Common myeloid progenitor, CD34-positive (primary cell): ENCODE measurements around the gene CPNE9. TPM values are rescaled to one million over a fixed set of nuclear protein-coding genes. Genes with fewer than 3 reads are reported as not detected.

Experiments
- CTCF ChIA-PET: fragments of 350-600 bp; sonication (Branson Sonifier 250); formaldehyde crosslinking; loops from one replicate; lab custom pipeline; 2021; ENCODE audit warnings: antibody characterized with exemption; lab: Charles Lee
- POLR2A ChIA-PET: fragments of 350-600 bp; sonication (Branson Sonifier 250); formaldehyde crosslinking; loops from one replicate; lab custom pipeline; 2021; ENCODE audit warnings: antibody characterized with exemption; lab: Charles Lee
- DNase-seq, 3 donors: peaks; one replicate each; pipeline versions ENCODE4 v3.0.0 to v3.0.0-alpha.2; 2013
- H3K27ac ChIP-seq, 2 experiments: 1 replicate in 1 of 2; 2 replicates in 1 of 2; pipeline ENCODE4 v1.7.0; 2013; ENCODE audit warnings: inconsistent platforms in 2 of 2, low read length in 2 of 2, mild to moderate bottlenecking in 2 of 2, low read depth in 1 of 2, moderate library complexity in 1 of 2; ENCODE audit not compliant: severe bottlenecking in 2 of 2, insufficient read depth in 1 of 2, poor library complexity in 1 of 2
- H3K27me3 ChIP-seq, 5 experiments: replicated peaks in 2 of 5; 1 replicate in 3 of 5; 2 replicates in 2 of 5; pipeline versions ENCODE4 v1.6.1 to v1.7.0; 2013; ENCODE audit warnings: low read length in 4 of 5, mild to moderate bottlenecking in 2 of 5, moderate library complexity in 2 of 5, inconsistent platforms in 1 of 5; ENCODE audit not compliant: insufficient read depth in 5 of 5, control insufficient read depth in 4 of 5
- H3K36me3 ChIP-seq, 4 experiments: 1 replicate in 2 of 4; 2 replicates in 2 of 4; pipeline versions ENCODE4 v1.6.1 to v1.7.0; 2013; ENCODE audit warnings: low read length in 3 of 4, control low read depth in 1 of 4, mild to moderate bottlenecking in 1 of 4; ENCODE audit not compliant: control insufficient read depth in 4 of 4, insufficient read depth in 4 of 4
- H3K4me1 ChIP-seq, 4 experiments: 1 replicate in 3 of 4; 2 replicates in 1 of 4; pipeline versions ENCODE4 v1.6.1 to v1.7.1; 2013; ENCODE audit warnings: low read length in 3 of 4, mild to moderate bottlenecking in 3 of 4, control low read depth in 1 of 4, inconsistent platforms in 1 of 4, moderate library complexity in 1 of 4; ENCODE audit not compliant: control insufficient read depth in 4 of 4, insufficient read depth in 4 of 4; ENCODE audit errors: control extremely low read depth in 1 of 4
- H3K4me3 ChIP-seq, 7 experiments: 1 replicate in 4 of 7; 2 replicates in 3 of 7; pipeline versions ENCODE4 v1.5.1 to v1.7.0; 2013; ENCODE audit warnings: mild to moderate bottlenecking in 7 of 7, low read length in 6 of 7, moderate library complexity in 6 of 7, inconsistent platforms in 2 of 7, low read depth in 2 of 7, control low read depth in 1 of 7; ENCODE audit not compliant: insufficient read depth in 4 of 7, control insufficient read depth in 1 of 7; ENCODE audit errors: extremely low read depth in 1 of 7
- H3K9me3 ChIP-seq, 5 experiments: 1 replicate in 4 of 5; 2 replicates in 1 of 5; pipeline versions ENCODE4 v1.6.1 to v1.7.1; 2013; ENCODE audit warnings: low read length in 4 of 5, mild to moderate bottlenecking in 2 of 5, inconsistent platforms in 1 of 5, low read depth in 1 of 5, moderate library complexity in 1 of 5; ENCODE audit not compliant: control insufficient read depth in 4 of 5, insufficient read depth in 2 of 5; ENCODE audit errors: control extremely low read depth in 1 of 5
- WGBS: methylation state at CpG from one replicate; pipeline ENCODE4 v1.1.5; 2013; ENCODE audit not compliant: insufficient coverage; 5-methylcytosine and 5-hydroxymethylcytosine counted together
- polyA plus RNA-seq: library from polyadenylated mRNA; unstranded; fragments of 120-200 nt; gene quantifications from one replicate; pipeline ENCODE4 v1.2.1, GENCODE V29; 2013

The CPNE9 gene, protein sequence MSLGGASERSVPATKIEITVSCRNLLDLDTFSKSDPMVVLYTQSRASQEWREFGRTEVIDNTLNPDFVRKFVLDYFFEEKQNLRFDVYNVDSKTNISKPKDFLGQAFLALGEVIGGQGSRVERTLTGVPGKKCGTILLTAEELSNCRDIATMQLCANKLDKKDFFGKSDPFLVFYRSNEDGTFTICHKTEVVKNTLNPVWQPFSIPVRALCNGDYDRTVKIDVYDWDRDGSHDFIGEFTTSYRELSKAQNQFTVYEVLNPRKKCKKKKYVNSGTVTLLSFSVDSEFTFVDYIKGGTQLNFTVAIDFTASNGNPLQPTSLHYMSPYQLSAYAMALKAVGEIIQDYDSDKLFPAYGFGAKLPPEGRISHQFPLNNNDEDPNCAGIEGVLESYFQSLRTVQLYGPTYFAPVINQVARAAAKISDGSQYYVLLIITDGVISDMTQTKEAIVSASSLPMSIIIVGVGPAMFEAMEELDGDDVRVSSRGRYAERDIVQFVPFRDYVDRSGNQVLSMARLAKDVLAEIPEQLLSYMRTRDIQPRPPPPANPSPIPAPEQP
- polyA plus RNA-seq = 0.69 TPM

DNA sequence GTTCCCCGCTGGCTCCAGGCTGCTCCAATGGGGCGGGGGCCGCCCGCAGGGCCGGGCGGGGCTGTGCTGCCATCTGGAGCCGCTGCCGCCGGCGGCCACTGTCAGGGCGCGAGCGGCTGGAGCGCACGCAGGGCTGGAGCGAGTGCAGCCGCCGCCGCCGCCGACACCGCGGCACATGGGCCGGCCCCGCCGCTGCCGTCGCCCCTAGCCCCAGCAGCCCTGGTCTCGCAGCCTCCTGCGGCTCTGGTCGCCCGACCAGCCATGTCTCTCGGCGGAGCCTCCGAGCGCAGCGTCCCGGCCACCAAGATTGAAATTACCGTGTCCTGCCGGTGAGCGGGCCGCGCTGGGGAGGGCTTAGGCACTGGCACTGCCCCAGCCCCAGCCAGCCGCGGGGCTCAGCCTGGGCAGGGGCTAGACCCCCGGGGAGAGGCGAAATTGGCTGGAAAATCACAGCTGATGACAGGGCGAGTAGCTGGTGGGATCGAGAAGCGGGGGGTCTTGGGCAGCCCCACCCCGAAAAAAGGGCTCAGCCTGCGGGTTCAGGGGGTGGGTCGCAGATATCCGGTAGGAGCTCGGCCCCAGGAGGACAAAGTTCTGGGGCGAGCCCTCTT is at the start of gene CPNE9:
Gene CPNE9 (plus strand): TSS at position 98 of the 611 bp plus-strand sequence. CDS start 164 bp downstream, at position 262.
- Histone ChIP-seq H3K4me1 (peaks cover 0 to 18% (median 15%) of the 10 kb centered on the region in 4 experiments), H3K27ac (no peak within 1 kb of the TSS), H3K36me3 (peaks cover 2 to 35% (median 22%) of the 10 kb centered on the region in 4 experiments), H3K9me3 (no peaks in the 10 kb centered on the region), H3K27me3 (peaks cover 0 to 41% (median 6%) of the 10 kb centered on the region in 5 experiments), H3K4me3 (peak within 1 kb of the TSS in 6 of 7 experiments; percentile 19 to 69 (median 54))
- ChIA-PET POLR2A (interaction anchor here (1.2 kb wide), 1 partner anchor 14 kb away, joined by 3 read pairs; no protein-coding TSS in a partner anchor), CTCF (interaction anchor here (1.4 to 2.2 kb wide), 3 partner anchors 12 to 32 kb away, joined by 4 to 5 read pairs (median 4); no protein-coding TSS in a partner anchor)
- 2% methylated on average over 51 of the region's 56 CpGs for WGBS
- peak in 2 of 3 donors; percentile 6 to 24 for DNase-seq

DNA sequence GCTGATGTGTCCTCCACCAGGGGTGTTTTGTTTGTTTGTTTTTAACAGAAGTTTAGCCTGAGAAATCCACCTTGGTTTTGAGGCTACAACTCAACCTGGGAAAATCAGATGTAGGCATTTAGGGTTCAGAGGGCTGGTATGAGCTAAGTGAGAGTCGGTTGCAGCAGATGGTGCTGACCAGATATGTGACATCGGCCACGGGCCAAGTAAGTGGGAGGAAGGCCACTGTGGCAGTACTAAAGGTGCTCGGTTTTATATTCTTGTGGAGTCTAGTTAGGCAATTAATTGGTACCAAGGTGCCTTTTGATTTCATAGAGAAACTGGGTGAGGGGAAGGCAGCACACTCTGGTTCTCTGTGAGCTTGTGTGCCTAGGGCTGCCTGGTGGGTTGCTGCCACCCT is 43.8 kb upstream of the CPNE9 start:
- Histone ChIP-seq H3K27ac (no peak overlapping the region), H3K36me3 (peaks cover 17 to 87% (median 46%) of the 10 kb centered on the region in 4 experiments), H3K4me3 (no peak overlapping the region), H3K9me3 (peaks cover 0 to 6% (median 0%) of the 10 kb centered on the region in 5 experiments), H3K27me3 (no peaks in the 10 kb centered on the region), H3K4me1 (no peaks in the 10 kb centered on the region)
- CTCF ChIA-PET = no interaction called here
- POLR2A ChIA-PET = no interaction called here
- 100% methylated on average over 4 of the region's 4 CpGs for WGBS
- DNase-seq = no peak

DNA sequence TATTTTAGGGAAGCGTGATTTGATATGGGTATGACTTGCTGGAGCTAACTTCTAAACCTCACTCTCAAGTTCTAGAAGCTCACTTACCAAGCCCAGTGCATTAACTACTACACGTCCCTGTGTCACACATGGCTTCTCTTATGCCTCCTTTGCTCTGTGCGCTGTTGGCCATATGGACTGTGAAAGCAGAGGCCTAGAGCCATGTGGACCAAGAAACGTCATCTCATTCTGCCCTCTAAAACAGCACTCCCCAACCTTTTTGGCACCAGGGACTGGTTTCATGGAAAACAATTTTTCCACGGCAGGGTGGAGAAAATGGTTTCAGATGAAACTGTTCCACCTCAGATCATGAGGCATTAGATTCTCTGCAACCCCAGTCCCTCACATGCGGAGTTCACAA is 42.7 kb upstream of the CPNE9 start:
- H3K27me3 ChIP-seq = no peaks in the 10 kb centered on the region
- no peak overlapping the region for H3K27ac ChIP-seq
- H3K9me3 ChIP-seq = peaks cover 0 to 6% (median 0%) of the 10 kb centered on the region in 5 experiments
- ChIA-PET POLR2A (interaction anchor here (0.6 kb wide), 1 partner anchor 80 kb away, joined by 5 read pairs; no protein-coding TSS in a partner anchor), CTCF (interaction anchor here (0.6 to 1.1 kb wide), 2 partner anchors 65 to 147 kb away, joined by 3 read pairs; no protein-coding TSS in a partner anchor)
- no peak for DNase-seq
- H3K4me1 ChIP-seq = no peaks in the 10 kb centered on the region
- WGBS = 98% methylated on average over 4 of the region's 6 CpGs
- no peak overlapping the region for H3K4me3 ChIP-seq
- H3K36me3 ChIP-seq = peaks cover 21 to 85% (median 44%) of the 10 kb centered on the region in 4 experiments

DNA sequence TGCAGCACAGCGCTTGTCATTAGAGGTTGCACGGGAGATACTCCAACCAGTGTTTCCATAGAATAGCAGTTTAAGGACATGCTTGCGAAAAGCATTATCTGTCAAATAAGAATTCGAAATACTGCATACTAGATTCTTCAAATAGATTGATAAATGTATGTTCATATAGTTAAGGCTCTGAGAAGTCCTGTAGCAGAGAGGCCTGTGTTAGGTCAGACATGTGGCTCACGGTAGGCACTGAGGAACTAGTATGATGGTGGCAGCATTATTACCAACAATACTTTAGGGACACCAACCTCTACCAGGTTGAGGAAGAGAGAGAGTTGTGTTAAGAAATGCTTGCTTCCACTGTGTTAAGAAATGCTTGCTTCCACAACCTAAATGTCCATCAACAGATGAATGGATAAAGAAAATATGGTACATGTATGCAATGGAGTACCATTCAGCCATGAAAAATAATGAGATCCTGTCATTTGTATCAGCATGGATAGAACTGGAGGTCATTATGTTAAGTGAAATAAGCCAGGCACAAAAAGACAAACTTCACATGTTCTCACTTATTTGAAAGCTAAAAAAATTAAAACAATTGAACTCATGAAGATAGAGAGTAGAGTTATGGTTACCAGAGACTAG is 39.4 kb upstream of the CPNE9 start:
- Histone ChIP-seq H3K27me3 (no peaks in the 10 kb centered on the region), H3K9me3 (peaks cover 0 to 6% (median 0%) of the 10 kb centered on the region in 5 experiments), H3K36me3 (peaks cover 30 to 85% (median 47%) of the 10 kb centered on the region in 4 experiments), H3K27ac (no peak overlapping the region), H3K4me1 (no peaks in the 10 kb centered on the region), H3K4me3 (no peak overlapping the region)
- POLR2A ChIA-PET = no interaction called here
- 100% methylated on average over 2 of the region's 5 CpGs for WGBS
- no peak for DNase-seq
- CTCF ChIA-PET = no interaction called here

DNA sequence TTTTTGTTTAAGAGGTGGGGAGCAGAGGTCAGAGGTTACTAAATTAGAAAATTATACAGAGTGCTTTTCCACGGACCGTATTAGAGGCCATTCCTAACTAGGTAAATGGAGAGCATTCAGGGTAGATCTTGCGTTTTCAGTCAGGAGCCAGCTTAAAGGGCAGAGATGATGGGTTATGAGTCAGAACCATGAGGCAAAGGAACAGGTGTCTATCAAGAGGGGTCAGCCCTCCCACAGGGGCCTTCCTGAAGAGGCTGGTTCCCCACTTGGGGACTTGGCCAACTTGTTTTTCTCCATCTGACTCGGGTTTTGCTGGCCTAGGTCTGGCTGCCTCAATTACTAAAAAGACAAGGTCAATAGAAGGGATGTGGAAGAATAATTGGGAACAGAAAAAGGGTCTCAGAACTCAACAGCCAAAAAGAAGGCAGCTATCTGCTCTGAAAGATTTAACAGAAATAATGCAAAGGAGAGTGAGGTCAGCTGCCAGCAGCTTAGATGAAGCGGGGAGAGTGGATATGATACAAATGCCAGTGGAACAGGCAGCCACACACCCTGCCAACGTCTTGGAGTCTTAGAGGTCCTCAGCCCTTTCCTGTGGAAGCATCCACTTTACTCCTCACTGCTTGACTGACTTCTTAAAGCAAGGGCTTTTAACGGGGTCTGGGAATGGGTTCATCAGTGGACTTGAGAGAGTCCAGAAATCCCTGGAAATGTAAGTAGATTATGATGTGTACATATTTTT is 36.8 kb upstream of the CPNE9 start:
- Histone ChIP-seq H3K4me1 (no peaks in the 10 kb centered on the region), H3K27ac (no peak overlapping the region), H3K27me3 (no peaks in the 10 kb centered on the region), H3K36me3 (peaks cover 39 to 90% (median 59%) of the 10 kb centered on the region in 4 experiments), H3K4me3 (no peak overlapping the region), H3K9me3 (peaks cover 0 to 6% (median 0%) of the 10 kb centered on the region in 5 experiments)
- ChIA-PET CTCF (interaction anchor here (0.7 to 1.5 kb wide), 3 partner anchors 10 to 155 kb away, joined by 3 read pairs; no protein-coding TSS in a partner anchor), POLR2A (no interaction called here)
- no peak for DNase-seq
- 94% methylated on average over 6 of the region's 7 CpGs for WGBS

DNA sequence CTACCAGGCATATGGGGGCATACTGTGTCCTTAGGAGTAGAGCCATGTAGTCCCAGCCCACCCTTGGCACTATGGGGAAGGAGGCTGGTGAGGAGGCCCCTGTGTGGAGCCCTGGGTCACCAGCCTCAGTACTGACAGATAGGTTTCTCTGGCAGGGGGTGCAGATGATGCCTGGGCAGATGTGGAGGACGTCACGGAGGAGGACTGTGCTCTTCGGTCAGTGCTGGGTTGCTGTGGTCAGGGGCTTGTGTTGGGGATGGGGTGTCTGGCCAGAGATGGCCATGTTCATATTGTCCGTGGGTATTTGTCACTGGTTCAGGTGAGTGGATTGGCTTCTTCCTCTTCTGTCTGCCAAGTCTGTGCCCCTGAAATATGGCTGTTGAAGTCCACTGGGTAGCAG is 34.4 kb upstream of the CPNE9 start:
- Histone ChIP-seq H3K4me1 (no peaks in the 10 kb centered on the region), H3K4me3 (no peak overlapping the region), H3K27me3 (no peaks in the 10 kb centered on the region), H3K36me3 (peaks cover 45 to 92% (median 70%) of the 10 kb centered on the region in 4 experiments), H3K27ac (no peak overlapping the region), H3K9me3 (peaks cover 0 to 2% (median 0%) of the 10 kb centered on the region in 5 experiments)
- no peak for DNase-seq
- WGBS = 82% methylated on average over 1 of the region's 4 CpGs
- ChIA-PET CTCF (no interaction called here), POLR2A (no interaction called here)
